ENCODE data around the gene MARCHF3.

Gene MARCHF3

DNA sequence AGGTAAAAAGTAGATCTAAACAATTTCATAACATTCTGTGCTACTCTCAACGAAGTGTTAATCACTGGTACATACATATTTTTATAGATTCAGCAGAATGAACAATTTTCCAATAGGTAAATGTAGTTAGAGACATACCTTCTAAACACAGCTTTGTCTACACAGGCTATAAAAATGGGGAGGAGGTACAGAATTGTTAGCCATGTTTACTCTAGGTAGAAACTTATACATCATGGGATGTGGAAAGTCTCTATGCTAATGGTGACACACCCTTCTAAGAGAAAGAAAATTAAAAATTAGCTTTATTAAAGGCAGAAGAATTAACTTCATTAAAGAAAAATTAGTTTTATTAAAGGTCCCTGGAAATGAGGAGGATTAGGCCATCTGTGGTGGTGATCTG lies 31.2 kb upstream of the MARCHF3 start:
- Histone ChIP-seq H3K27me3 (ENCODE audit: insufficient read depth, low read length, poor library complexity, severe bottlenecking) (no peaks in the 10 kb centered on the region), H3F3A (ENCODE audit: low read depth) (no peaks in the 10 kb centered on the region), H2AFZ (ENCODE audit: low read length) (no peak overlapping the region), H3K9ac (ENCODE audit: low read depth, low read length, poor library complexity, severe bottlenecking) (no peak overlapping the region), H3K4me1 (ENCODE audit: insufficient read depth, low read length, poor library complexity, severe bottlenecking) (no peaks in the 10 kb centered on the region), H3K36me3 (ENCODE audit: insufficient read depth, low read length) (no peaks in the 10 kb centered on the region), H3K4me3 (ENCODE audit: low read length, poor library complexity, severe bottlenecking) (no peak overlapping the region), H4K20me1 (ENCODE audit: insufficient read depth, low read length, poor library complexity, severe bottlenecking) (no peaks in the 10 kb centered on the region), H3K79me2 (ENCODE audit: insufficient read depth, low read length) (no peaks in the 10 kb centered on the region), H3K4me2 (ENCODE audit: low read depth, low read length, poor library complexity, severe bottlenecking) (no peak overlapping the region), H3K9me3 (ENCODE audit: insufficient read depth, low read depth, low read length) (no peaks in the 10 kb centered on the region), H3K9me2 (replicated peaks; ENCODE audit: low read depth, low read length) (no peaks in the 10 kb centered on the region)
- no peak for TF ChIP-seq EZH2phosphoT487 (IDR thresholded peaks at IDR 0.05; ENCODE audit: borderline replicate concordance)
- TF ChIP-seq, protein P1, sequence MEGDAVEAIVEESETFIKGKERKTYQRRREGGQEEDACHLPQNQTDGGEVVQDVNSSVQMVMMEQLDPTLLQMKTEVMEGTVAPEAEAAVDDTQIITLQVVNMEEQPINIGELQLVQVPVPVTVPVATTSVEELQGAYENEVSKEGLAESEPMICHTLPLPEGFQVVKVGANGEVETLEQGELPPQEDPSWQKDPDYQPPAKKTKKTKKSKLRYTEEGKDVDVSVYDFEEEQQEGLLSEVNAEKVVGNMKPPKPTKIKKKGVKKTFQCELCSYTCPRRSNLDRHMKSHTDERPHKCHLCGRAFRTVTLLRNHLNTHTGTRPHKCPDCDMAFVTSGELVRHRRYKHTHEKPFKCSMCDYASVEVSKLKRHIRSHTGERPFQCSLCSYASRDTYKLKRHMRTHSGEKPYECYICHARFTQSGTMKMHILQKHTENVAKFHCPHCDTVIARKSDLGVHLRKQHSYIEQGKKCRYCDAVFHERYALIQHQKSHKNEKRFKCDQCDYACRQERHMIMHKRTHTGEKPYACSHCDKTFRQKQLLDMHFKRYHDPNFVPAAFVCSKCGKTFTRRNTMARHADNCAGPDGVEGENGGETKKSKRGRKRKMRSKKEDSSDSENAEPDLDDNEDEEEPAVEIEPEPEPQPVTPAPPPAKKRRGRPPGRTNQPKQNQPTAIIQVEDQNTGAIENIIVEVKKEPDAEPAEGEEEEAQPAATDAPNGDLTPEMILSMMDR (conservative IDR thresholded peaks at IDR 0.05; ENCODE audit: low read length) = no peak

DNA sequence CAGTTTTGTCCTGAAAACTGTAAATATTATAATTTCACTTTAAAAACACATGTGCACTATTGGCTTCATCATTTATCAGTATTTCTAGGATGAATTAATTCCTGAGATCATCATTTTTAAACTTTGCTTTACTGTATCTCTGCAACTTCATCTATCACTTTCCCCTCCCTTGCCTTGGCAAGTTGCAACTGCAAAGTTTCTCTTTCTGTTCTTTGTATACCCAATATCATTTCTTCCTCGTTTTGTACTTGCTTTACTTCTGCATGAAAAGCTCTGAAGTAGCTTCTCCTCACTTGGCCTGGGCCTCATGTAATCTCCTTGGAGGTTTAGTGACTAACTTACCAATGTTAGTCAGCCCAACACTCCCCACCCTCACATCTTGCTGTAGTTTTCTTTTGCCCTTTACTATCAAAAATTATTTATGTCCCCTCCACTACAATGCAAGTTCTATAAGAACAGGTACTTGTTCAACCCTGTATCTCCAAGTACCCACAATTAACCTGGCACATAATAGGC lies 30.2 kb upstream of the MARCHF3 start:
- no peaks in the 10 kb centered on the region for H3K9me3 ChIP-seq (ENCODE audit: insufficient read depth, low read depth, low read length)
- no peaks in the 10 kb centered on the region for H3K4me1 ChIP-seq (ENCODE audit: insufficient read depth, low read length, poor library complexity, severe bottlenecking)
- H4K20me1 ChIP-seq (ENCODE audit: insufficient read depth, low read length, poor library complexity, severe bottlenecking) = no peaks in the 10 kb centered on the region
- H2AFZ ChIP-seq (ENCODE audit: low read length) = 0 out of 2 replicates have a peak overlapping the region, but pooled peaks have one; percentile 1
- TF ChIP-seq EZH2phosphoT487 (IDR thresholded peaks at IDR 0.05; ENCODE audit: borderline replicate concordance) = no peak
- TF ChIP-seq, protein P1 (conservative IDR thresholded peaks at IDR 0.05; ENCODE audit: low read length) = no peak
- H3K9me2 ChIP-seq (replicated peaks; ENCODE audit: low read depth, low read length) = no peaks in the 10 kb centered on the region
- H3K4me3 ChIP-seq (ENCODE audit: low read length, poor library complexity, severe bottlenecking) = no peak overlapping the region
- H3K79me2 ChIP-seq (ENCODE audit: insufficient read depth, low read length) = no peaks in the 10 kb centered on the region
- H3F3A ChIP-seq (ENCODE audit: low read depth) = no peaks in the 10 kb centered on the region
- no peak overlapping the region for H3K9ac ChIP-seq (ENCODE audit: low read depth, low read length, poor library complexity, severe bottlenecking)
- H3K27me3 ChIP-seq (ENCODE audit: insufficient read depth, low read length, poor library complexity, severe bottlenecking) = no peaks in the 10 kb centered on the region
- no peak overlapping the region for H3K4me2 ChIP-seq (ENCODE audit: low read depth, low read length, poor library complexity, severe bottlenecking)
- H3K36me3 ChIP-seq (ENCODE audit: insufficient read depth, low read length) = no peaks in the 10 kb centered on the region

DNA sequence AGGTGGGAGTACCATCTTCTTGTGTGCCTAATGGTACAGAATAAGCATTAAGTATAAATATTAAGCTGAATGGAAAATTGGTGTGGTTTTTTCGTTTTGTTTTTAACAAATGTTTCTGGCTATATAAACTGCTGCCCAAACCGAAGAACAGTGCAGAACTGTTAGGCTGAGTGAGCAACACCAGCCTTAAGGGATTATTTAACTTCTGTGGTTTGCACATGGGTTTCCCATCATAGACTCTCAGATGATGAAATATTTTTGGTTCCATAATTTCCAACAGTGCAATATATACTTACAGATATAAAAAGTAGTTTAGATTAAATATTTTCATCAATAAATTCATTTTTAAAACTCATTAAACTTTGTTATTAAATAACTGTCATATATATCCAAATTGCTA lies 26.5 kb upstream of the MARCHF3 start:
- Histone ChIP-seq H3F3A (ENCODE audit: low read depth) (no peaks in the 10 kb centered on the region), H3K27me3 (ENCODE audit: insufficient read depth, low read length, poor library complexity, severe bottlenecking) (no peaks in the 10 kb centered on the region), H3K9me2 (replicated peaks; ENCODE audit: low read depth, low read length) (no peaks in the 10 kb centered on the region), H3K79me2 (ENCODE audit: insufficient read depth, low read length) (no peaks in the 10 kb centered on the region), H3K9ac (ENCODE audit: low read depth, low read length, poor library complexity, severe bottlenecking) (no peak overlapping the region), H3K4me3 (ENCODE audit: low read length, poor library complexity, severe bottlenecking) (no peak overlapping the region), H4K20me1 (ENCODE audit: insufficient read depth, low read length, poor library complexity, severe bottlenecking) (no peaks in the 10 kb centered on the region), H3K9me3 (ENCODE audit: insufficient read depth, low read depth, low read length) (no peaks in the 10 kb centered on the region), H3K36me3 (ENCODE audit: insufficient read depth, low read length) (no peaks in the 10 kb centered on the region), H2AFZ (ENCODE audit: low read length) (no peak overlapping the region), H3K4me1 (ENCODE audit: insufficient read depth, low read length, poor library complexity, severe bottlenecking) (peaks cover 3% of the 10 kb centered on the region), H3K4me2 (ENCODE audit: low read depth, low read length, poor library complexity, severe bottlenecking) (no peak overlapping the region)
- TF ChIP-seq, protein P1 (conservative IDR thresholded peaks at IDR 0.05; ENCODE audit: low read length) = no peak
- TF ChIP-seq EZH2phosphoT487 (IDR thresholded peaks at IDR 0.05; ENCODE audit: borderline replicate concordance) = no peak

Measured in Loucy (cell line).